Activated CD4-positive, alpha-beta T cell treated with anti-CD3 and anti-CD28 coated beads for 48 hours (primary cell): ENCODE results near the gene SMTNL2.
"Not testable (repeated sequence)": the region's sequence is repeated elsewhere in the genome, so short reads cannot be mapped to it uniquely, and the experiment has no call there.

Experiments used
- DNase-seq: peaks from one replicate; pipeline ENCODE4 v3.0.0-alpha.2; 2020

SMTNL2 gene

GRCh38 chr17:4560837-4561256 is 23.5 kb upstream of the SMTNL2 start:
- DNase-seq = no peak

- no peak for DNase-seq
Measured at GRCh38 chr17:4562015-4562969, 22.0 kb upstream of the SMTNL2 start.

GRCh38 chr17:4565209-4566141 is 18.9 kb upstream of the SMTNL2 start:
- DNase-seq = peak; percentile 73

- peak; percentile 64 for DNase-seq
Measured at GRCh38 chr17:4566785-4567184, 17.5 kb upstream of the SMTNL2 start.

- no peak for DNase-seq
Measured at GRCh38 chr17:4569591-4569990, 14.7 kb upstream of the SMTNL2 start.

GRCh38 chr17:4572131-4572530 is 12.2 kb upstream of the SMTNL2 start:
- DNase-seq = no peak

- DNase-seq = no peak
Measured at GRCh38 chr17:4573115-4573514, 11.2 kb upstream of the SMTNL2 start.

- peak; percentile 85 for DNase-seq
Measured at GRCh38 chr17:4573669-4574068, 10.7 kb upstream of the SMTNL2 start.

GRCh38 chr17:4574448-4575045 is 9.8 kb upstream of the SMTNL2 start:
- DNase-seq = no peak

GRCh38 chr17:4576161-4576558 is 8.2 kb upstream of the SMTNL2 start:
- no peak for DNase-seq

GRCh38 chr17:4576729-4577322 is 7.5 kb upstream of the SMTNL2 start:
- no peak for DNase-seq

GRCh38 chr17:4577386-4577993 is 6.8 kb upstream of the SMTNL2 start:
- no peak for DNase-seq

- DNase-seq = not testable (repeated sequence)
Measured at GRCh38 chr17:4578349-4578748, 6.0 kb upstream of the SMTNL2 start.

- no peak for DNase-seq
Measured at GRCh38 chr17:4579678-4580077, 4.7 kb upstream of the SMTNL2 start.

- no peak for DNase-seq
Measured at GRCh38 chr17:4580291-4580690, 4.0 kb upstream of the SMTNL2 start.

- DNase-seq = no peak
Measured at GRCh38 chr17:4582101-4582501, 2.2 kb upstream of the SMTNL2 start.

- no peak for DNase-seq
Measured at GRCh38 chr17:4582691-4583090, 1.6 kb upstream of the SMTNL2 start.

GRCh38 chr17:4583206-4583605 is 1.1 kb upstream of the SMTNL2 start:
- DNase-seq = no peak

GRCh38 chr17:4583782-4584100 is 588 bp upstream of the SMTNL2 start:
- peak; percentile 44 for DNase-seq

- no peak for DNase-seq
Measured at GRCh38 chr17:4584917-4585637, 748 bp downstream of the SMTNL2 start.

- DNase-seq = no peak
Measured at GRCh38 chr17:4585638-4585994, 1.3 kb downstream of the SMTNL2 start.

GRCh38 chr17:4586043-4586442 is 1.7 kb downstream of the SMTNL2 start:
- no peak for DNase-seq
